Stimulated activated CD8-positive, alpha-beta memory T cell treated with anti-CD3 and anti-CD28 coated beads, Interleukin-4, amount 100 ng/mL, for 48 hours (primary cell): Measurements from ENCODE around the gene LRRC1.

Source experiments
- DNase-seq: peaks from one replicate; pipeline ENCODE4 v3.0.0-alpha.2; 2020

The LRRC1 gene

DNA sequence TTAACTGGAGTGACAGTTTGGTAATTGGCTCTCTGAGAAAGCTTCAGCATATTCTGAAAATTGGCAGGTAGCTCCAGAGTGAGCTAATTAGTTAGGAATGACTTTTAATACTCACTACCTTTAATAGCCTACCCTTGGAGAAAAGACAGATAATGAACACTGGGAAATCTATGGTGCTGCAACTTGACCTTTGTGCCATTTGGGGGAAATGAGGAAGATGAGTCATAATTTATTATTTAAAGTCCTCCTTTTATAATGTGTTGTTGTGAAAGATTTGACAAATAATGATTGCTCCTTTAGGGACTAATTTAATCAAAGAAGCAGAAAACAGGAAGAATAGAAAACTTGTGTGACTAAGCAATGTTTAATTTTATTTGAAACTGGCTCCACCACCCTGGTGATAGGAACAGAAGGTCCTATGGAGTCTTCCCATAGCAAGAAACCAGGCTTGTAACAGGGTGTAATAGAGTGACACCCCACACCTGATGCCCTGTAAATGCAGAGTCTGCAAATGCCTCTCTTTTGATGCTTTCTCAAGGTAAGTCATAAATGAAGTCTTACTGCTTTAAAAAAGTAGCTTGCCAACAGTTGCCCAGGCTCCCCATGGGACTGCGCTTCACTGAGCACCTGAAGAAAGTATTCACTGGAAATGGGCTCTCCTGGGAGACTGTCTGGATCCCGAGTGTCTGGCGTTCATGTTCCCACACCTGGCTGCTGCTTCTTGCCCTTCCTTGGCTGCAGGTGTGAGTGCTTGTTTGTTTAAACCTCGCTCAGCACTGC lies 134.4 kb downstream of the LRRC1 start:
- no peak for DNase-seq

- DNase-seq = no peak
These were observed 135.0 kb downstream of the LRRC1 start for GRCh38 chr6:53929821-53930120.

GRCh38 chr6:53930330-53930729 lies 135.5 kb downstream of the LRRC1 start:
- DNase-seq = no peak

GRCh38 chr6:53931086-53931485 lies 136.3 kb downstream of the LRRC1 start:
- no peak for DNase-seq

GRCh38 chr6:53932516-53932915 lies 137.7 kb downstream of the LRRC1 start:
- DNase-seq = no peak

DNA sequence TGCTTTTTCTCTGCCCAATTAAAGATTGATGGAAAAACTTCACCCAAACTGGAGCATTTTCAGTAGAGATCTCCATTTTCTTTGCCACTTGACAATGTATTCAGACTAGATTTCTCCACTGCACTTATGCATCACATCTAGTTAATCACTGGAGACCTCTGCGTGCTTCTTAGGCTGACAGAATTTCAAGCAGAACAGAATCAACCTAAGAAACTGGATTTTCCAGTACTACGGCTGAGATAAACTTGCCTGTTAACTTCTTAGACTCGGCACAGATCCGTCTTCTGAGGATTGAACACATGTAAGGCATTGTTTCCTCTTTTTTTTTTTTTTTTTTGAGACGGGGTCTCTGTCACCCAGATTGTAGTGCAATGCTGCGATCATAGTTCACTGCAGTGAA lies 139.2 kb downstream of the LRRC1 start:
- DNase-seq = no peak

DNA sequence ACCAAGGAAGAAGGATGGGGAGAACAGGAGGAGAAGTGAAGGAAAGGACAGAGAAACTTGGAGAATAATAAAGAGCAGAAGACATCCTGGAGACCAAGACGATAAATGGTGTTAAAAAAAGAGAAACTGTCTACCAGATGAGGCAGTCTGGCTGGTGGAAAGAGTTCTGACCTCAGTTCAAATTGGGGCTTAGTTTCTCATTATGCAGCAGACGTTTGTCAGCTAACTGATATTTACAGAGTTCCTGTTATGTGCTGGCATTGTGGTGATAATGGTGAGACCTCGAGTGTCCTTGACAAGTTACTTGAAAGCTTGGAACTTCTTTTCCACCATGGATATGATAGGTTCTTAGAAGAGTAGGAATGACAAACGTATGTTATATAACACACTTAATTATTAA lies 142.7 kb downstream of the LRRC1 start:
- no peak for DNase-seq

- DNase-seq = no peak
These were observed 144.0 kb downstream of the LRRC1 start for GRCh38 chr6:53938810-53939209.

GRCh38 chr6:53939830-53940229 lies 145.0 kb downstream of the LRRC1 start:
- DNase-seq = no peak

DNA sequence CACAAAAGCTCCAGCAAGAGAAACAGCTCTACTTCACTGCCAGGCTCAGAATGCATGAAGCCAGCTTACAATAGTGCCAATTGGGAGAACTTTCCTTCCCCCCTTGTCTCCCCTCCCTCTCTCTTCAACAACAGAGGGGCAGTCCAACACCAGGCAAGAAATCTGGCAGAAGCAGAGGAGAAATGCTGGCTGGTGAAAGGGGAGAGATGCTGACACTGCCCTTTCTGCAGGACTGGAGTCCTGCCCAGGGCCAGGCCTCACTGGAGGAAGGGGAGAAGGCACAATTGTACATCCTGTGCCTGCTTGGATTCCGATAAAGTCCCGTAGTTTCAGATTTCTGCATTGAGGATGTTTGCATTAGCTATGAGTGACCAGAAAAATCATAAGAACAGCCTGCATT lies 148.6 kb downstream of the LRRC1 start:
- DNase-seq = no peak

- DNase-seq = no peak
These were observed 149.3 kb downstream of the LRRC1 start for GRCh38 chr6:53944091-53944490.

GRCh38 chr6:53944543-53944942 lies 149.7 kb downstream of the LRRC1 start:
- no peak for DNase-seq

DNA sequence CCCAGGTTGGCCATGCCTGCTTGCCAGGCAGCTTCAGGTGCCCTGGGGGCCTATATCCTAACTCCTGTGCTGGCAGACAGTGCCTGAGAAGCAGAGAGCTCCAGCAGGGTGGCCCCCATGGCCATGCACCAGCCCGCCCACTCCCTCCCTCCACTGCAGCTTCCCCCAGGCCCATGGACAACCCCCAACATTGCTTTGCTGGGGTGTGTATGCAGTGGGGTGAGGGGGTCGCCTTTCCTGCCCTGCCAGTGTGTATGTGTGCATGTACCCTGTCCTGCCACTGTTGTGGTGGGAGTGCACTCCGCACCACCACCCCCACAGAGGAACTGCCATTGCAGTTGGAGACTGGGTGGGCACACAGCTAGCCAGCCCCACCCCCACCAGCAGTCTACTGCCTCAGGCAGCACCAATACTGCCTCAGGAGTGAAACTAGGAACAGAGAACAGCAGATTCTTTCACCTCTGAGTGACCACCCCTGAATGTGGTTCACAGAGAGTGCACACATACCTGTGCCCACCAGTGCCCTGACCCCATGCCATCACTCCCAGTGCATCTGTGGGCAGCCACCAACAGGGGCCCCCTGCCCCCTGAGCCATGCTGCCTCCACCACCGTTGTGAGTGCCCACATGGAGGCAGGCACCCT lies 151.1 kb downstream of the LRRC1 start:
- no peak for DNase-seq

DNA sequence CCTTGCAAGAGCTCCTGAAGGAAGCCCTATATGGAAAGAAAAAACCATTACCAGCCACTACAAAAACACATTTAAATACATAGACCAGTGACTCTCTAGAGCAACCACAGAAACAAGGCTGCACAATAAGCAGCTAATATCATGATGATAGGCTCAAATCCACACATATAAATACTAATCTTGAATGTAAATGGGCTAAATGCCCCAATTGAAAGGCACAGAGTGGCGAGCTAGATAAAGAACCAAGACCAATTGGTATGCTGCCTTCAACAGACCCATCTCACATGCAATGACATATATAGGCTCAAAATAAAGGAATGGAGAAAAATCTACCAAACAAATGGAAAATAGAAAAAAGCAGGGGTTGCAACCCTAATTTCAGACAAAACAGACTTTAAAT lies 153.0 kb downstream of the LRRC1 start:
- DNase-seq = no peak

DNA sequence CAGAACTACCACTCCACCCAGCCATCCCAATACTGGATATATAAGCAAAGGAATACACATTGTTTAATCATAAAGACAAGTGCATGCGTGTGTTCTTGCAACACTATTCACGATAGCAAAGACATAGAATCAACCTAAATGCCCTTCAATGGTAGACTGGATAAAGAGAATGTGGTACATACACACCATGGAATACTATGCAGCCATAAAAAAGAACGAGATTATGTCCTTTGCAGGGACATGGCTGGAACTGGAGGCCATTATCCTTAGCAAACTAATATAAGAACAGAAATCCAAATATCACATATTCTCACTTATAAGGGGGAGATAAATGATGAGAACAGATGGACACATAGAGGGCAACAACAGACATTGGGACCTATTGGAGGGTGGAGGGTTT lies 156.6 kb downstream of the LRRC1 start:
- DNase-seq = no peak

GRCh38 chr6:53956068-53956711 lies 161.4 kb downstream of the LRRC1 start:
- no peak for DNase-seq

GRCh38 chr6:53956804-53957203 lies 162.0 kb downstream of the LRRC1 start:
- no peak for DNase-seq

- no peak for DNase-seq
These were observed 164.9 kb downstream of the LRRC1 start for GRCh38 chr6:53959717-53960116.

DNA sequence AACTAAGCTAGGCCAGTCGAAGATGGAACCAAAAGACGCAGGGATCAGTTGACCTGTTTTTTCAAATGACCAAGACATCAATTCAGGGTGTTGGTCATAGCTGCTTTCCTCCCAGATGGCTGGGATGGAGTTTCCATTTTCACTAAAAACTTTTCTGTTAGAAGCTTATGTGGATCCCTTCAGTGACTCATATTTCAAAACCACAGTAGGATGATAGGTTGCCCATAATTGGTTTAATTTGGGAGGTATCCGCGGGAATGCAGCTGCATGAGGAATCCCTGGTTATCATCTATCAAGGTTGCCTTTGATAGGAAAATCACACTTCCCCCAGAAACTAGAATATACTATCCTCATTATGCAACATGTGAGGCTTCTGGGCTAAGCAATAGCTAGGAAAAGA lies 165.5 kb downstream of the LRRC1 start:
- no peak for DNase-seq

DNA sequence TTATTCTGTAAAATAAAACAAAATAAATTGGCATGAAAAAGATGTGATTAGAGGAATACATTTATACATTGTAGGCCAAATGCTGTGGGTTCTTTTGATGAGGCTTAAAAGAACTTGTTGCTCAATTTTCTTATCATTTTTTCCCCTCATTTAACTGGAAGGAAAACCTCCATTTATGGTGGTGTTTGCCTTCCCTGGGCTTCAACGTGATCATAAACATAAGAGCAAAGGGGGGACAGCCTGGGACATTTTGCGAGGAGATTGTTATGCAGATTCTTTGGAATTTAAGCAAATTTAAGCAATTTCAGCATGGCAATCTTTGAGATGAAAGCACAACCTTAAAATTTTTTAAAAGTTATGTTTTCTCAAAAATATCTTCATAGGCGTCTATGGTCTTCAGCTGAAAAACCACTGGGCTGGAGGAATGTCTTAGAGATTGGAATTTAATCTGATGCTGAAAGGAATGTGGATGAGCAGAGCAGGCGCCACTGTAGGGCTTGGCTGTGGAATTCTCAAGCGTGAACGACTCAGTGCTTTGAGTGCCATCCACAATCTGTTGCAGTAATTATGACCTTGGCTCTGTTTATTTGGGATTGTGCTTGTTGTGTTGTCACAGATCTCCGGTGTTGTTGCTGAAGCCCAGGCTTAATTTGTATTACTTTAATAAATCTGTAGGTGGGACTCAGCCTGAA lies 167.0 kb downstream of the LRRC1 start:
- no peak for DNase-seq

DNA sequence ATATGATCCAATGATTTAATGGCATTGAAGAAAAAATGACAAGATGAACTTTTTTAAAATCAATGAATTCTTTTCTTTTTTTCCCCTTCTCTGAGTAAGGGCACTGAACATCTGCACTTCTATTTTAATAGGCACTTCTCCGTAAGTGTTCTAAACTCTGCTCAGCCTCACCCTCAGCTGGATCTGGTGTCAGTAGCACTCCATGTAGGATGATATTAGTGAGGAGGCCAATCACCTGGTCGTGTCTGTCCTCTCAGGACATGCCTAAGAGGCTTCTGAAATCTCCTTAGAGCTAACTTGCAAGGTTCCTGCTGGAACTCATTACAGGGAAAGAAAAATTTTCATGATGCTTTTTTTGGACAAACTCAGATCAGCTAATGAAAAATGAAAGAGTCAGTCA lies 167.8 kb downstream of the LRRC1 start:
- DNase-seq = no peak

GRCh38 chr6:53967415-53967814 lies 172.6 kb downstream of the LRRC1 start:
- no peak for DNase-seq
